Activated CD8-positive, alpha-beta memory T cell treated with anti-CD3 and anti-CD28 coated beads, Interleukin-2, amount 50 U/mL, for 4 hours (primary cell): Measurements from ENCODE around the gene LINGO3.

Source experiments
- DNase-seq: peaks from one replicate; pipeline ENCODE4 v3.0.0-alpha.2; 2020

LINGO3 gene

GRCh38 chr19:2280633-2281264, 27.2 kb downstream of the LINGO3 start:
- no peak for DNase-seq

- no peak for DNase-seq
These were observed 29.3 kb downstream of the LINGO3 start for GRCh38 chr19:2278459-2279158.

GRCh38 chr19:2277138-2277537, 30.8 kb downstream of the LINGO3 start:
- DNase-seq: no peak

- no peak for DNase-seq
These were observed 31.4 kb downstream of the LINGO3 start for GRCh38 chr19:2276429-2276986.

- no peak for DNase-seq
These were observed 32.1 kb downstream of the LINGO3 start for GRCh38 chr19:2275588-2276428.

GRCh38 chr19:2274931-2275535, 32.9 kb downstream of the LINGO3 start:
- DNase-seq: no peak

GRCh38 chr19:2274185-2274711, 33.7 kb downstream of the LINGO3 start:
- DNase-seq: no peak

GRCh38 chr19:2273356-2274184, 34.4 kb downstream of the LINGO3 start:
- DNase-seq: peak; percentile 76

- no peak for DNase-seq
These were observed 36.5 kb downstream of the LINGO3 start for GRCh38 chr19:2271234-2272103.

GRCh38 chr19:2270423-2271233, 37.3 kb downstream of the LINGO3 start:
- peak; percentile 80 for DNase-seq

- DNase-seq: peak; percentile 48
These were observed 37.9 kb downstream of the LINGO3 start for GRCh38 chr19:2270157-2270422.

- DNase-seq: peak; percentile 99
These were observed 38.5 kb downstream of the LINGO3 start for GRCh38 chr19:2269244-2270156.

- DNase-seq: no peak
These were observed 39.1 kb downstream of the LINGO3 start for GRCh38 chr19:2268861-2269243.

GRCh38 chr19:2268480-2268830, 39.5 kb downstream of the LINGO3 start:
- no peak for DNase-seq

GRCh38 chr19:2266183-2266993, 41.6 kb downstream of the LINGO3 start:
- no peak for DNase-seq

GRCh38 chr19:2261438-2262172, 46.3 kb downstream of the LINGO3 start:
- DNase-seq: peak; percentile 57

GRCh38 chr19:2260341-2260805, 47.6 kb downstream of the LINGO3 start:
- no peak for DNase-seq
